WERI-Rb-1 (cell line): ENCODE results near the gene ABCC4.

Experiments used
- DNase-seq: peaks from one replicate; pipeline ENCODE4 v3.0.0-alpha.2; 2020
- H3K27ac ChIP-seq: fragments of 250-450 bp; sonication (Bioruptor Pico); 2 replicates; pipeline ENCODE4 v1.5.1; 2020; ENCODE audit warnings: mild to moderate bottlenecking, moderate library complexity
- H3K27me3 ChIP-seq: fragments of 250-450 bp; sonication (Bioruptor Pico); 2 replicates; pipeline ENCODE4 v1.5.1; 2021; ENCODE audit warnings: mild to moderate bottlenecking, low read depth, moderate library complexity; ENCODE audit not compliant: insufficient read depth, severe bottlenecking
- H3K36me3 ChIP-seq: fragments of 250-450 bp; sonication (Bioruptor Pico); 2 replicates; pipeline ENCODE4 v1.5.1; 2020; ENCODE audit warnings: mild to moderate bottlenecking, moderate library complexity
- H3K4me3 ChIP-seq: 2 replicates; pipeline ENCODE4 v1.5.1; 2011; ENCODE audit warnings: low read depth, mild to moderate bottlenecking, control low read depth, low read length
- H3K9me3 ChIP-seq: fragments of 250-450 bp; sonication (Bioruptor Pico); 2 replicates; pipeline ENCODE4 v1.5.1; 2021; ENCODE audit warnings: mild to moderate bottlenecking, moderate library complexity; ENCODE audit not compliant: severe bottlenecking
- TF ChIP-seq, protein P1 (sequence below): IDR thresholded peaks from 2 replicates; pipeline ENCODE4 v1.5.1; 2011; ENCODE audit warnings: low read depth, mild to moderate bottlenecking, control low read depth, inconsistent platforms, low read length

The ABCC4 gene

DNA sequence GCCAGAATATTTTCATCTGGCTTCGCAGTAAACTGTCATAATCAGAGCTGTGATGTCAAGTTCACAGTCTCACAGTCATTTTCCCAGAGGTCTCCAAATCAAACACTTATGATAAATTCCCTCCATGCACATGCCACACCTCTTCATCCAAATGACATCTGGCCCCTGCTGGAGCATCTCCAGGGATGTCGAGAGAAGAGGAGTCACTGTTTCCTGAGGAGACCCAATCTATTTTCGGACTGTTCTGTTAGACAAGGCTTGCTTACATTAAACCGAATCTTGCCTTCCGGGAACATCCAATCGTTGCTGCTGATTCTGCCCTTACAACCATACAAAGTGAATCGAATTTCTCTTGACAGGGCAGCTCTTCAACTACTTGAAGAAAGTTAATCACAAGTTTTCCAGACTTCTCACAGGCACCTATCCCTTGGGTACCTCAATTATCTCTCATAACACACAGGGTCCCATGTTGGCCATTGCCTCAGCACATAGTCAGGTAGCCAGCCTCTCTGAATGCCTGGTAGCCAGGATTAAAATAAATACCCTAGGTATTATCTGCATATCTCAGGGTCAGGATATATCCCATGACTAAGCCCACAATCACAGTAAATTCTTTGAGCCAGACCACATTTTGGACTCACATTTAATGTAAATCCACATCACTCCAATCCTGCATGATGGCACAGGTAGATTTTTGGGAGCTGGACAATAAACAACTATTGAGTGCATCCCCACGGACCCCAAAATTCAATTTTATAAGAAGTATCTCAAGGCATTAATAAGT, 182.5 kb downstream of the ABCC4 start:
- no peak overlapping the region for H3K27ac ChIP-seq
- H3K36me3 ChIP-seq, result no peaks in the 10 kb centered on the region
- TF ChIP-seq, protein P1, sequence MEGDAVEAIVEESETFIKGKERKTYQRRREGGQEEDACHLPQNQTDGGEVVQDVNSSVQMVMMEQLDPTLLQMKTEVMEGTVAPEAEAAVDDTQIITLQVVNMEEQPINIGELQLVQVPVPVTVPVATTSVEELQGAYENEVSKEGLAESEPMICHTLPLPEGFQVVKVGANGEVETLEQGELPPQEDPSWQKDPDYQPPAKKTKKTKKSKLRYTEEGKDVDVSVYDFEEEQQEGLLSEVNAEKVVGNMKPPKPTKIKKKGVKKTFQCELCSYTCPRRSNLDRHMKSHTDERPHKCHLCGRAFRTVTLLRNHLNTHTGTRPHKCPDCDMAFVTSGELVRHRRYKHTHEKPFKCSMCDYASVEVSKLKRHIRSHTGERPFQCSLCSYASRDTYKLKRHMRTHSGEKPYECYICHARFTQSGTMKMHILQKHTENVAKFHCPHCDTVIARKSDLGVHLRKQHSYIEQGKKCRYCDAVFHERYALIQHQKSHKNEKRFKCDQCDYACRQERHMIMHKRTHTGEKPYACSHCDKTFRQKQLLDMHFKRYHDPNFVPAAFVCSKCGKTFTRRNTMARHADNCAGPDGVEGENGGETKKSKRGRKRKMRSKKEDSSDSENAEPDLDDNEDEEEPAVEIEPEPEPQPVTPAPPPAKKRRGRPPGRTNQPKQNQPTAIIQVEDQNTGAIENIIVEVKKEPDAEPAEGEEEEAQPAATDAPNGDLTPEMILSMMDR, result no peak

DNA sequence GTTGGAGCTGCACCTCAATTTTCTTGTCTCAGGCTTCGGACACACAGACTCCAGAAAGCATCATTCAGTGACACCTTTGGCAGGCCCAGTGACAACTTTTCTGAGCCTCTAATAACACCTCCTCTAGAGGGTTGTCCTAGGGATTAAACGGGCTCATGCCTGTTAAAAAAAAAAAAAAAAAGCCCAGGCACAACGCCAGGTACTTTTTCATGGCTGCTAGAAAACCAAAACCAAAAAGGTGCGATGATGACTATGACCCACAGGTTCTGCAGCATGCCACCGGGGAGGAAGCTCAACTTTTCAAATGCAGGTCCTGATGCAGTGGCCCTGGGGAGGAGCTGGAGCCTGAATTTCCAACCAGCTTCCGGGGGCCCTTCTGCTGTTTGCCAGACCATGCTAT, 184.2 kb downstream of the ABCC4 start:
- H3K27ac ChIP-seq, result no peak overlapping the region
- H3K27me3 ChIP-seq, result no peaks in the 10 kb centered on the region
- TF ChIP-seq, protein P1, result no peak
- DNase-seq, result no peak
- no peaks in the 10 kb centered on the region for H3K9me3 ChIP-seq
- no peak overlapping the region for H3K4me3 ChIP-seq
- no peaks in the 10 kb centered on the region for H3K36me3 ChIP-seq

More for the DNA sequence above, 182.5 kb downstream of the ABCC4 start:
- no peak for DNase-seq
- H3K27me3 ChIP-seq, result no peaks in the 10 kb centered on the region
- no peak overlapping the region for H3K4me3 ChIP-seq
- no peaks in the 10 kb centered on the region for H3K9me3 ChIP-seq

DNA sequence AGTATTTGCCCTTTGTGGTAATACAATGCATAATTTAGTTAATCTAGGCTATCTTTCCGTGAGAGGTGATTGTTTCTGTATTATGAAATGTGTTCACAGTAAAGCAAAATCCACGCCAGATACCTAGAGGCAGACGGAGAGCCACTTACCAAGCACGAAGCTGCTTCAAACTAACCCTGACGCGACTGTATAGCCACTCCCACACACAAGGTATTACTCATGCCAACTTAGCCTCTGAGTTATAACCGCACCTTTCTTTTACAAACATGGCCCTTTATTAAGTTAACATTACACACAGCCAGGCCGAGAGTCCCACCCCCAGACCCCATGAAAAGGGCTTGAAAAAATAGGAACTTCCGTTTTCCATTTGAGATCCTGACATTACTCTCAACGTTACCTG, 185.7 kb downstream of the ABCC4 start:
- H3K4me3 ChIP-seq, result no peak overlapping the region
- no peak overlapping the region for H3K27ac ChIP-seq
- no peak for DNase-seq
- TF ChIP-seq, protein P1, result no peak
- H3K36me3 ChIP-seq, result no peaks in the 10 kb centered on the region
- H3K27me3 ChIP-seq, result no peaks in the 10 kb centered on the region
- H3K9me3 ChIP-seq, result no peaks in the 10 kb centered on the region

DNA sequence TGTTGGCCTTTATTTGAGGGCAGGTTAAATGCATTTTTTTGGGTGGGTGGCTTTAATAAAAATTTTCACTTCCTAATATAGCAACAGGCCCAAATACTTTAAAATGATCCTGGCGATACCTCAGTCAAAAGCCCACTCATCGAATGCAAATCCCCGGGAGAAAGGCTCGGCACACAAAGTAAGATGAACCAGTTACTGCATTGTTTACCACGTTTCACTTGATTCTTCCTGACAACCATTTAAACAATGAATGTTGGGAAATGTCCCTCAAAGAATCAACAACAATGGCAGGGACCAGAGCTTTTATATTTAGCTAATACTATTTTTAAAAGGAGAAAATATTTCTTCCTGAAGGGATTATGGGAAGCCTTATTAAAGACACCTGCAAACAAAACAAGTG, 187.7 kb downstream of the ABCC4 start:
- no peaks in the 10 kb centered on the region for H3K27me3 ChIP-seq
- H3K9me3 ChIP-seq, result no peaks in the 10 kb centered on the region
- no peak overlapping the region for H3K27ac ChIP-seq
- H3K36me3 ChIP-seq, result no peaks in the 10 kb centered on the region
- TF ChIP-seq, protein P1, result no peak
- DNase-seq, result no peak
- no peak overlapping the region for H3K4me3 ChIP-seq

DNA sequence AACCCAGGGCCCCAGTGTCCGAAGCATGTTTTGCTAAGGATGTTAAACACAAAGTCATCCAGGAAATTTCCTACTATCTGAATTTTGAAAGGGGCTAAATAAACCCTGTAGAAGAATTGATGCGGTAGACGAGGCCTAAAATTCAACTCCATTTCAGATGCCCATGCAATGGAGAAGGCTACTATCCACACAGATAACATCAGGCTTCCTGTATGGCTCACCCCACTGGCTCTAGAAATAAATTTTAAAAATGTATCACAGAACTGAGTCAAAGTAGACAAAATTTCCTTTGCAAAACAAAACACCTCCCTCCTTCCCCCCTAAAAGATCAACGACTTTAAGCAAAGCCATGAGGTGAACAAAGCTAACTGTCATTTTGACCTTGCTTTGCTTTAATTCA, 188.4 kb downstream of the ABCC4 start:
- no peaks in the 10 kb centered on the region for H3K36me3 ChIP-seq
- no peaks in the 10 kb centered on the region for H3K27me3 ChIP-seq
- H3K9me3 ChIP-seq, result no peaks in the 10 kb centered on the region
- no peak overlapping the region for H3K4me3 ChIP-seq
- no peak overlapping the region for H3K27ac ChIP-seq
- no peak for DNase-seq
- TF ChIP-seq, protein P1, result no peak

DNA sequence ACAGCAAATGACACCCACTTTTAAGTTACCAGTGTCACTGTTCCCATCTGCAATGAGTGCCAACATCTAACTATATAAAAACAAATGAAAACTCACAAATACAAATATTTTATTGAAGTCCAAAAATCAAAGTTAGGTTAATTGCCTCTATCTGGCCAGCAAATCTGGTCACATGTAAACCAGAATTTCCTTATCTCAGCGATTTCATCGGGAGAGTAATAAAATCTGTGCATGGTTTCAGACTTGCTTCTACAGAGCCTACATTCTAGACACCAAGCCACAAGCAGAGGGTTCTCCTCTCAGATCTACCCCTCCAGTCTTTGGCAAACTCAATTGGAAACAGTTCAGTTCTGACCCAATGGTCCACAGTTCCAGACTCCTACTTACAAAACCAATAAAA, 189.6 kb downstream of the ABCC4 start:
- Histone ChIP-seq H3K36me3 (no peaks in the 10 kb centered on the region), H3K4me3 (no peak overlapping the region), H3K9me3 (no peaks in the 10 kb centered on the region), H3K27ac (no peak overlapping the region), H3K27me3 (no peaks in the 10 kb centered on the region)
- DNase-seq, result no peak
- TF ChIP-seq, protein P1, result no peak
